SJSA1 (cell line): ENCODE data around the gene STX18. TPM values are rescaled to one million over a fixed set of nuclear protein-coding genes. Genes with fewer than 3 reads are reported as not detected.
A peak's percentile ranks its signal among the peaks of the same experiment; 100 is the strongest.
"Not testable (repeated sequence)": the region's sequence is repeated elsewhere in the genome, so short reads cannot be mapped to it uniquely, and the experiment has no call there.

Experiments used
- DNase-seq, 2 experiments: peaks; one replicate each; pipeline ENCODE4 v3.0.0-alpha.2; 2015 to 2020; ENCODE audit warnings: low spot score in 2 of 2, low read depth in 1 of 2
- H3K27ac ChIP-seq: fragments of 250-450 bp; sonication (Bioruptor Pico); 2 replicates; pipeline ENCODE4 v1.5.1; 2020; ENCODE audit warnings: mild to moderate bottlenecking, moderate library complexity
- H3K27me3 ChIP-seq: fragments of 250-450 bp; sonication (Bioruptor Pico); replicated peaks from 2 replicates; pipeline ENCODE4 v1.5.1; 2020; ENCODE audit warnings: mild to moderate bottlenecking, moderate library complexity
- H3K36me3 ChIP-seq: fragments of 250-450 bp; sonication (Bioruptor Pico); 2 replicates; pipeline ENCODE4 v1.5.1; 2020; ENCODE audit warnings: mild to moderate bottlenecking
- H3K4me1 ChIP-seq: fragments of 250-450 bp; sonication (Bioruptor Pico); replicated peaks from 2 replicates; pipeline ENCODE4 v1.6.1; 2021; ENCODE audit warnings: mild to moderate bottlenecking
- H3K4me3 ChIP-seq: fragments of 250-450 bp; sonication (Bioruptor Pico); 2 replicates; pipeline ENCODE4 v1.5.1; 2020; ENCODE audit warnings: mild to moderate bottlenecking
- H3K9me3 ChIP-seq: fragments of 250-450 bp; sonication (Bioruptor Pico); replicated peaks from 2 replicates; pipeline ENCODE4 v1.5.1; 2020; ENCODE audit warnings: mild to moderate bottlenecking
- total RNA-seq: library from RNA; depleted of rRNA; stranded (reverse); fragments of >200 nt; shearing (Covaris generic); gene quantifications from 2 replicates; pipeline ENCODE4 v1.2.3, GENCODE V29; 2014

The STX18 gene
- total RNA-seq, 1 experiment from 2014 or later: 42.5 TPM

DNA sequence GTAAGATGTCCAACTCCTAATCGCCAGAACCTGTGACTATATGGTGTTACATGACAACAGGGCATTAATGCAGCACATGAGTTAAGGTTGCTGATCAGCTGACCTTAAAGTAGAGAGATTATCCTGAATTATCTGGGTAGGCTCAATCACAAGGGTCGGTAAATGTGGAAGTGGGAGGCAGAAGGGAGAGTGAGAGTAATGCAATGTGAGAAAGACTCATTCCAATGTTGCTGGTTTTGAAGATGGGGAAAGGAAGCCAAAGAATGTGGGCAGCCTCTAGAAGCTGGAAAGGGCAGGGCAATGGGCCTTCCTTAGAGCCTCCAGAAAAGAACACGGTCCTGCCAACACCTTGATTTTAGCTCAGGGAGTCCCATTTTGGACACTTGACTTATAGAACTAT, 67.4 kb downstream of the STX18 start:
- H3K27ac ChIP-seq: no peak overlapping the region
- no peaks in the 10 kb centered on the region for H3K9me3 ChIP-seq
- H3K36me3 ChIP-seq: peaks cover 12% of the 10 kb centered on the region
- DNase-seq: no peak
- H3K27me3 ChIP-seq: no peaks in the 10 kb centered on the region
- peaks cover 8% of the 10 kb centered on the region for H3K4me1 ChIP-seq
- H3K4me3 ChIP-seq: no peak overlapping the region

DNA sequence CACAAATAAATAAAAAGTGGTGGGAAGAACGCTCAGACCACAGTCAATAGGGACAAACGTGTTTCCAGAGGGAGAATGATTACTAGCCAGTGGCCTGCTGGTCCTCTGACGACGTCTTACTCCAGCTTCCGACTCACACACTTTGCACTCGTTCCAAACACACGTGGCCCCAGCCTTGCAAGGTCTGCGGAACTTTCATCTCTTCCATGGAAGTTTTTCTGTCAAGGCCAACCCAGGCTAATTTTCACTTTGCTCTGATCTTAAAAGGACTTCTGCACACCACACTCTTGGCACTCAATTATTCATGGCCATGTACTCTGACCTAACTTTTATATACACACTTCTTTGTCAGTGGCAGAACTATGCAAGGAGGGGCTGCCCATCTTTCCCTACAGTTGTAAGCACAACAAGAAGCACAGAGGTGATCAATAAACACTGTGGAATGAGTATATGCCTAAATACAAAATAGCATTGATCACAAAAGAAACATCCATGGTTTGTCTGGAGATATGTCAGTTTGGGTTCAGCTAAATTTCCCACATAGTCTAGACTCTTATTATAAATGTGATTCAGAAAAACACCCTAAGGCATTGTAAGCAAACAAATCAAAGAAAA, 69.4 kb downstream of the STX18 start:
- Histone ChIP-seq H3K4me1 (peaks cover 8% of the 10 kb centered on the region), H3K36me3 (peaks cover 21% of the 10 kb centered on the region), H3K4me3 (no peak overlapping the region), H3K27ac (no peak overlapping the region), H3K9me3 (no peaks in the 10 kb centered on the region), H3K27me3 (no peaks in the 10 kb centered on the region)
- DNase-seq: no peak

DNA sequence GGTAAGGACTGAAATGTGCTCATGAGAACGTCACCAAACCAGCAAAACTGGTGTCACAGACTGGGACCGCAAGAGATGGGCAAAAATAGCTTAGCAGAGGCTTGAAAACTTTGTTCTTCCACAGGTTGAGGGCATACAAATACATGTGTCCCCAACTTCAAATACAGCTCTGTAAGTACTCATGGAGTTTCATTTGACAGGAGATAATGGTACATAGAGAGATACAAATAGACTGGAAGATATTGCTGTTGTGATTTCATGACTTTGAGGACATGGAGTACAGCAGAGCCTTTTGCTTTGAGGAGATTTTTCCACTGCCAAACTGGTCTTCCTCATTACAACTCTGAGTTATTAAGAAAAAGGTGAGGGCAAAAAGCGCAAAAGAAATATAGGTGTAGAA, 70.7 kb downstream of the STX18 start:
- Histone ChIP-seq H3K27me3 (no peaks in the 10 kb centered on the region), H3K4me3 (no peak overlapping the region), H3K36me3 (peaks cover 31% of the 10 kb centered on the region), H3K27ac (no peak overlapping the region), H3K9me3 (no peaks in the 10 kb centered on the region), H3K4me1 (peaks cover 8% of the 10 kb centered on the region)
- DNase-seq: no peak

DNA sequence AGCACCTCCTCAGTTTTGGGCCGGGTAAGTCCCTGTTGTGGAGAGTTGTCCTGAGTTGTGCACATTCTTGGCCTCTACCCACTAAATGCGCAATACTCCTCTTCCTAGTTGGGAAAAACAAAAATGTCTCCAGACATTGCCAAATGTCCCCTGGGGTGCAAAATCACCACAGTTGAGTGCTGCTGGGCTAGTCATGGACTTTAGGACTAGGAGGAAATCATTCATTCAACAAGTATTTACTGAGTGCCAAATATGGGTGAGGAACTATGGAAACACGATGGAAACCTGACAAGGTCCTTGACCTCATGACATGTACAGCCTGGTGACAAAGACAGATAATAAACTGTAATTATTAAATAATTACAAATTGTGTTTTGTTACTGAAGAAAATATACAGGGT, 71.6 kb downstream of the STX18 start:
- Histone ChIP-seq H3K4me3 (no peak overlapping the region), H3K27me3 (no peaks in the 10 kb centered on the region), H3K36me3 (peaks cover 41% of the 10 kb centered on the region), H3K4me1 (peaks cover 8% of the 10 kb centered on the region), H3K27ac (no peak overlapping the region), H3K9me3 (no peaks in the 10 kb centered on the region)
- no peak for DNase-seq

DNA sequence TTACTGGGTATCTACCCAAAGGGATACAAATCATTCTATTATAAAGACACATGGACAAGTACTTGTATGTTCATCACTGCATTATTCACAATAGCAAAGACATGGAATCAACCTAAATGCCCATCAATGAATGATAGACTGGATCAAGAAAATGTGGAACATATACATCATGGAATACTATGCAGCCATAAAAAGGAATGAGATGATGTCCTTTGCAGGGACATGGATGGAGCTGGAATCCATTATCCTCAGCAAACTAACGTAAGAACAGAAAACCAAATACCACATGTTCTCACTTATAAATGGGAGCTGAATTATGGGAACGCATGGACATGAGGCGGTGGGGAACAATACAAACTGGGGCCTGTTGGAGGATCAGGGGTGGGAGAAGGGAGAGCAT, 76.6 kb downstream of the STX18 start:
- H3K36me3 ChIP-seq: peaks cover 41% of the 10 kb centered on the region
- not testable (repeated sequence) for H3K4me1 ChIP-seq, H3K4me3 ChIP-seq, H3K27ac ChIP-seq, H3K27me3 ChIP-seq, H3K9me3 ChIP-seq, DNase-seq

DNA sequence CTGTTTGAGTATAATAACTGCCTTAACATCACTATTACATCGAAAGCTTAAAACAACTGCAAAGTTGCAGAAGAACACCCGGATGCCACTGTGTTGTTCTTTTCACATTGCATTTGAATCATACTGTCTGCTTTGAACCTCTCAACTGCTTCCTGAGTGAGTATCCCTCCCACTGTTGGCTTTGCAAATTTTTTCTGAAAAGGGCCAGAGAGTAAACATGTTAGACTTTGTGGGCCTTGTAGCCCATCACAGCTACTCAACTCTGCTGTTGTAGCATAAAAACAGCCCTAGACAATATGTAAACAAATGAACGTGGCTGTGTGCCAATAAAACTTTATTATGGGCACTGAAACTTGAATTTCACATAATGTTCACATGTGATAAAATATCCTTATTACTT, 78.9 kb downstream of the STX18 start:
- Histone ChIP-seq H3K9me3 (no peaks in the 10 kb centered on the region), H3K27ac (no peak overlapping the region), H3K4me1 (peaks cover 7% of the 10 kb centered on the region), H3K27me3 (no peaks in the 10 kb centered on the region), H3K4me3 (no peak overlapping the region), H3K36me3 (peaks cover 33% of the 10 kb centered on the region)
- DNase-seq: no peak

DNA sequence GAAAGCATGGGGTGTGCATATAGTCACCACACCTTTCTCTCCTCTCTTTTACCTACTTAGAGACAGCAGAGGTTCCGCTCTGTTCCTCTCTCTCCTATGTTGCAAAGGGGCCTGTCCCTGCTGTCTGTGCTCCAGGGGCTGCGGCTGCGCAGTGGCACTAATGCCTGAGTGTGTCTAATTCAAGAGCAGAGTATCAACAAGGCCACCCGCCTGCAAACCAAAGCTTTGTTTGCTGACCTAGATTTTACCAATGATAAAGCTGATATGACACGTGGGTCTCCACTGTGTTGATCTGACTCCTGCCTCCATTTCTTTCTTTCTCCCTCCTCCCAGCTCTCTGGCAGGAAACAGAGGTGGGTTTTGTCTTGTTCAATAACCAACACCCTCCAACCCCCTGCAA, 80.0 kb downstream of the STX18 start:
- Histone ChIP-seq H3K4me3 (no peak overlapping the region), H3K27ac (no peak overlapping the region)

DNA sequence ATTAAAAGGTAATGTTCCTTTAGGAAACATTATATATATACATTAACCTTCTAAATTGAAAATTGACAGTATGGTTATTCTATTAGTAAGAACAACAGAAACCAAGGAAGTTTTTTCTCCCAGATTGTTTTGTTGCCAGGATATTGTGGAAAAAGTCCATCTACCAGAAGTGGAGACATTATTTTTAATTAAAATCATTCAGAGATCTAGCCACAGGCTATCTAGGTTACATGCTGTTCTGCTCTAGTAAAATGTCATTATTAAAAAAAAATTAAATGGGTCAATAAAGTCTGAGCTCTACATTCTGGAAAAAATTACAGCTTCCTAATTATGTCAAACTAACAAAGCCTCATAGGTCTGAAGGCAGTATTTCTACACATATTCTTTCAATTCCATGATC, 80.7 kb downstream of the STX18 start:
- no peak overlapping the region for H3K27ac ChIP-seq
- no peak overlapping the region for H3K4me3 ChIP-seq
- H3K27me3 ChIP-seq: no peaks in the 10 kb centered on the region
- H3K36me3 ChIP-seq: peaks cover 36% of the 10 kb centered on the region
- H3K4me1 ChIP-seq: peaks cover 18% of the 10 kb centered on the region
- no peak for DNase-seq
- no peaks in the 10 kb centered on the region for H3K9me3 ChIP-seq

More for the DNA sequence above, 80.0 kb downstream of the STX18 start:
- peaks cover 14% of the 10 kb centered on the region for H3K4me1 ChIP-seq
- H3K36me3 ChIP-seq: peaks cover 35% of the 10 kb centered on the region
- no peak for DNase-seq
- H3K9me3 ChIP-seq: no peaks in the 10 kb centered on the region
- no peaks in the 10 kb centered on the region for H3K27me3 ChIP-seq

DNA sequence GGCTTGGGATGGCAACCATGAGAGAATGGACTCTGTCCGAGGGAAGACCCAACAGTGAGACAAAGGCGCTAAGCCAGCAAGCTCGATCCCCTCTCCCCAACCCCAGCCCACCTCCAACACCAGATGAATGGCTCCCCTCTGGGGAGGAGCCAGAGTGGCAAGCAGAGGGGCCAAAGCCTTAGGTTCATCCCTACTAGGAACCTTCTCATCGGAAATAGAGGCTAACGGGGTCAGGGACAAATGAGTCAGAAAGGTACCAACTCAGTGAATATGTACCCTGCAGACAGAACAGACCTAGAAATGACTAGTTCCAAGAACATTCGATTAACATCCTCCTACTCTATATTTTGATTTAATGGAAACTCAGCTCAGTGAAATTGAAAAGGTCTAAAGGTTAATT, 81.1 kb downstream of the STX18 start:
- no peak overlapping the region for H3K27ac ChIP-seq
- DNase-seq: no peak
- no peak overlapping the region for H3K4me3 ChIP-seq
- peaks cover 18% of the 10 kb centered on the region for H3K4me1 ChIP-seq
- H3K36me3 ChIP-seq: peaks cover 33% of the 10 kb centered on the region
- no peaks in the 10 kb centered on the region for H3K27me3 ChIP-seq
- H3K9me3 ChIP-seq: no peaks in the 10 kb centered on the region

DNA sequence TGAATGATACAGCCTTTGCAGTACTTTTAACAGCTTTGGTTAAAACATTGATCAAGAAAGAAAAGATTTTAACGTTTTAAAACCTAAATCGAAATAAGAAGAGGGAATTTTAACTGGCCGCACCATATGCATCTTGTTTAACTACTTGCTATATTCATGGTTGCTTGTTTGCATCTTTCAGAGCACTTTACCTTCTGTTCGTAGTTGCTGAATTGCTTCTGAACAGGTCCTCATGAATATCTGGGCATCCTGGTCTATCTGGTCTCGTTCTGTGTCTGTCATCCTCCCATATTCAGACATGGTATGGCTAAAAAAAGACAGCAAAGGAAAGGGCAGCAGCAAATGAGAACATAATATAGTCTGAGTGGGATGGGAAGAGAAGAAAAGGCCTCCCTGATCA, 82.7 kb downstream of the STX18 start:
- Histone ChIP-seq H3K36me3 (peaks cover 34% of the 10 kb centered on the region), H3K4me1 (peaks cover 22% of the 10 kb centered on the region), H3K27ac (no peak overlapping the region), H3K4me3 (no peak overlapping the region), H3K27me3 (no peaks in the 10 kb centered on the region), H3K9me3 (no peaks in the 10 kb centered on the region)
- no peak for DNase-seq

DNA sequence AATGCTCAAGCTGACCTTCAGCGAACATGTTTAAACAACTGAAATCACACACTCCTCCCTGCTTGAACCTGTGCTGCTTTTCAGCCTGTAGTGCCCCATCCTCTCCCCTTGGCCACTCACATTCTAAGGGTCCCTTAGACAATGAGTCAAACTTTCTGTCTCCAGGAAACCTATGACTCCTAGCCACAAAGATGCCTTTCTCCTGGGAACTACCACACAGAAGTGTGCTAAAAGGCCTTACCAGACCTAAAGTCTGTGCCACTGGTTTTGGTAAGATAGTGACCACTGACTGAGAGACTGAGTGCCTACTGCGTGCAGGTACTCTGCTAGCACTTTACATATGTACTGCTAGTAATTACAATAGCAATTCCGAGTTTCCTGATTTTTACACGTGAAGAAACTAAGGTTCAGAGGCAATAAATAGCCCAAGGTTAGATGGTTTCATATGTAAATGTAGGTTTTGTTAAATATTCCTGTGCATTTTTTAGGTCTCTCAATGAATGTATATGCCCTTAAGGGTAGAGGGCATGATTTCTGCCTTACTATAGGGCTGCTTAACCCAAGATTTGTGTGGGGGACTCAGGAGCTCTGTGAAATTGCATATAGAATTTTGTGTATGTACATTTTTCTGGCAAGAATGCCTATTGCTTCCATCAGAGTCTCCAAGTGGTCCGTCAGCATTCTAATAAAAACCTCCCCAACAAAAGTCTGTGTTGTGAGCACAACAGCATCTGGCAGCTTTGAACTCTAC, 83.9 kb downstream of the STX18 start:
- DNase-seq: peak; percentile 44 to 55
- peak overlapping the region; percentile 65 for H3K27ac ChIP-seq

DNA sequence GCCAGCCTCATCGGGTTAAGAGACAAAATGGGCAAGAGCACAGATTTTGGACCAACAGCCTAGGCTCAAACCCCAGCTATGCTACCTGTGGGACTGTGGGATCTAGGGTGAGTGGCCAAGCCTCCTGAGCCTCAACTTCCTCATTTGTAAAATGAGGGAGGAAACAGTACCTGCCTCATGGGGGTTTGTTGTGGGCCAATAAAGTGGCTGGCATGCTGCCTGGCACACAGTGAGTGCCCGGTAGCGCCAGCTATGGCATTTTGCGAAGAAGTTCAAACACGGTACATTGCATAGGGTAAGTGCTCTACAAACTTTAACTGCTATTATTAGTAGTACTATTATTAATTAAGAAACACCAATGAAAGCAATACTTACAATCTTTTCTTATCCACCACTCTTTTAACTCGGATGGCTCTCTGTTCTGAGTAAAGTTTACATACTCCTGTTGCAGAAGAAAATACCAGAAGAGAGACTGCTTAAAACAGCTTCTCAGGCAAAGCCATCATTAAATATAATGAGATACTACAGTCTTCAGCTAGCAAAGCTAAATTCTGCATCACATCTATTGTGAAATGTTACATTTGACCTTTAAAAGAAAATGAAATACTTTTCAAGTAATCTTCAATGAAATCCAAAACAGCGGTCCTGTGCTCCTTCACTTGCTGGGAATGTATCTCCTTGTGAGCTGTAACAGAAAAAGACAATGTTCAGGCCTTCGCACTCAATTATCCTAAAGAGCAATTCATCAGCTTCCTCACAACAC, 84.9 kb downstream of the STX18 start:
- DNase-seq: no peak
- Histone ChIP-seq H3K4me1 (peaks cover 22% of the 10 kb centered on the region), H3K9me3 (no peaks in the 10 kb centered on the region), H3K27ac (peak overlapping the region; percentile 21; the same call in 1 of the 2 replicates), H3K36me3 (peaks cover 45% of the 10 kb centered on the region), H3K27me3 (no peaks in the 10 kb centered on the region), H3K4me3 (no peak overlapping the region)

More for the DNA sequence above, 83.9 kb downstream of the STX18 start:
- no peaks in the 10 kb centered on the region for H3K9me3 ChIP-seq
- H3K36me3 ChIP-seq: peaks cover 45% of the 10 kb centered on the region
- no peak overlapping the region for H3K4me3 ChIP-seq
- peaks cover 22% of the 10 kb centered on the region for H3K4me1 ChIP-seq
- no peaks in the 10 kb centered on the region for H3K27me3 ChIP-seq

DNA sequence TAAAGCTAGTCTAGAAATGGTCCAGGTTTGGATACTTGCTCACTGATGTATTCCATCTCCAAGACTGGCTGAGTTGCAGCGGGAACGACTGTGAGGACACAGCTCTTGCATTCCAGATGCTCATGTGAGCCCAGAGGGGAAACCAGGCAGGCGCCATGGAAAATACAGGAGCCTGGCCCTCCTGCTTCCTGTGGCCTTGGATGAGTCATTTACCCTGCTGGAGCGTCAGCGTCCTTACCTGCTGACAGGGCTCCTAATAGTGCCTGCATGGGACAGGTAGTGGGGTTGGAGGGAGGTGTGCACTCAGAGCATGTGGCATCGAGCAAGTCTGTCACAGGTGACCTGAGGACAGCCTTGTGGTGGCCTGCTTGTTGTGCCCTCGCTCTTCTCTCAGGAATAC, 85.5 kb downstream of the STX18 start:
- DNase-seq: no peak
- H3K36me3 ChIP-seq: peaks cover 45% of the 10 kb centered on the region
- peaks cover 22% of the 10 kb centered on the region for H3K4me1 ChIP-seq
- H3K27ac ChIP-seq: no peak overlapping the region
- no peaks in the 10 kb centered on the region for H3K27me3 ChIP-seq
- no peak overlapping the region for H3K4me3 ChIP-seq
- H3K9me3 ChIP-seq: no peaks in the 10 kb centered on the region
